ENCODE data around the gene HPSE2.

Gene HPSE2

GRCh38 chr10:98617906-98618520, 617.6 kb downstream of the HPSE2 start:
- no peak for TF ChIP-seq CREB1 (IDR thresholded peaks at IDR 0.05; ENCODE audit: low read depth)
- no peak for TF ChIP-seq EGR1 (IDR thresholded peaks at IDR 0.05)
- no peak for TF ChIP-seq YY1 (IDR thresholded peaks at IDR 0.05; ENCODE audit: low read depth)
- TF ChIP-seq USF1 (IDR thresholded peaks at IDR 0.05): no peak

DNA sequence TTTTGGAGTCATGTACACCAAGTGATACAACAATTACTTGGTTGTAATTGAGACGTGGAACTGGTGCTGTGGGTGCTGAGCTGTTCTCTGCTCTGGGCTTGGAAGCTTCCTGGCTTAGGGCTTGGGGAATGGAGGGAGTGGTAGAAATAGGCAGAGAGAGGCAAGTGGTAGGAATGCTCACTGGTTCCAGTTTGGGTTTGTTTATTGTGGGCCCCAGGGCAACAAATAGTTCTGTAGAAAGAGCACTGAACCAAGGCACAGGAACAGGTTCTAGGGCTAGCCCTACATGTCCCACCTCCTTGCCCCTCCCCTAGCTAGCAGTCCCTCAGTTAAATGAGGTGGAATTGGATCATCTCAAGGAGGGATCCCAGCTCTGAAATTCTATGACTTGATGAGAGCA, 622.2 kb downstream of the HPSE2 start:
- no peak for TF ChIP-seq TEAD4 (IDR thresholded peaks at IDR 0.05)

- no peak for TF ChIP-seq EGR1 (IDR thresholded peaks at IDR 0.05)
- no peak for TF ChIP-seq TAF1 (IDR thresholded peaks at IDR 0.05; ENCODE audit: low read depth)
- TF ChIP-seq FOXM1 (IDR thresholded peaks at IDR 0.05; ENCODE audit: borderline replicate concordance, low read depth): no peak
- TF ChIP-seq YY1 (IDR thresholded peaks at IDR 0.05; ENCODE audit: low read depth): no peak
Observed at GRCh38 chr10:98611436-98611835, 624.2 kb downstream of the HPSE2 start.

DNA sequence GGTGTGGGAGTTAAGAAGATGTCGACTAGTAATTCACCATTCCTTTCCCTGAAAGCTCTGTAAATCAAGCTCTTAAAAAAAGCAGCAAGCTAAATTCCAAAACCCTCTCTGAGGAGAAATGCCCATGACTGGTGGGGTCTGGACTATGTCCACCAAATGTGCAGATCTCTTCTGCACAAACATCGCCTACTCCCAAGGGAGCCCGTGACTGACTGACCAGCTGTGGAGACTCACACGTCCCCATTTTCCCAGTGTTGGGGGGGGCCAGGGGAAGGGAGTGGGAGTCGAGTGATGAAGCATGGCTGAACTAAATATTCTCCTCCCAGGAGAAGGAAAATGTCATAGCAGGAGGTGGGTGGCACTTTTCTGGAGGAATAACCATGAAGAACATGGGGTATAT, 624.8 kb downstream of the HPSE2 start:
- no peak for TF ChIP-seq FOXM1 (IDR thresholded peaks at IDR 0.05; ENCODE audit: borderline replicate concordance, low read depth)
- TF ChIP-seq EP300 (IDR thresholded peaks at IDR 0.05; ENCODE audit: borderline replicate concordance): no peak
- TF ChIP-seq NFIC (IDR thresholded peaks at IDR 0.05): no peak
- no peak for TF ChIP-seq USF1 (IDR thresholded peaks at IDR 0.05)
- no peak for TF ChIP-seq TAF1 (IDR thresholded peaks at IDR 0.05; ENCODE audit: low read depth)
- TF ChIP-seq CREB1 (IDR thresholded peaks at IDR 0.05; ENCODE audit: low read depth): no peak
- no peak for TF ChIP-seq REST (IDR thresholded peaks at IDR 0.05; ENCODE audit: low read depth)
- TF ChIP-seq RAD21 (IDR thresholded peaks at IDR 0.05; ENCODE audit: low read depth): no peak
- no peak for TF ChIP-seq TCF12 (IDR thresholded peaks at IDR 0.05; ENCODE audit: low read depth)
- no peak for TF ChIP-seq MAX (IDR thresholded peaks at IDR 0.05)
- no peak for TF ChIP-seq EGR1 (IDR thresholded peaks at IDR 0.05)
- no peak for TF ChIP-seq ZBTB7A (IDR thresholded peaks at IDR 0.05; ENCODE audit: low read depth)
- TF ChIP-seq YY1 (IDR thresholded peaks at IDR 0.05; ENCODE audit: low read depth): no peak
- TF ChIP-seq CEBPB (IDR thresholded peaks at IDR 0.05): no peak
- no peak for TF ChIP-seq TEAD4 (IDR thresholded peaks at IDR 0.05)

DNA sequence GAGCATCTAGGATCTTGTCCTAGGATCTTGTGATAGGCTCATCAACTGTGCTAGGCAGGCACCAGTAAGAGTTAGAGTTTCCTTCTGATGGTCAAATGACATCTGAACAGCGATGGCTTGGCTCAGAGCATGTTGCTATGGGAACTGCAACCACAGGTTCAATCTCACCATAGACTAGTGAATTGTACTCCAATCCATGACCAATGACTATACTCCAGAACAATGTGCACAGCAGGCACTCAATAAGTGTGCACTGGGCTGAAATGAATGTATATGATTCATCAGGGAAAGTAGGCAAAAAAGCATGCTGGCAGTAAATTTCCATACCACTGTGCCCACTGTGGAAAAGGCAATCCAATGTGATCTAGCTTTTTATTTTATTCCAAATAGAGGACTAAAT, 625.4 kb downstream of the HPSE2 start:
- no peak for TF ChIP-seq CEBPB (IDR thresholded peaks at IDR 0.05)

- no peak for TF ChIP-seq TCF12 (IDR thresholded peaks at IDR 0.05; ENCODE audit: low read depth)
- TF ChIP-seq YY1 (IDR thresholded peaks at IDR 0.05; ENCODE audit: low read depth): no peak
- TF ChIP-seq ZBTB7A (IDR thresholded peaks at IDR 0.05; ENCODE audit: low read depth): no peak
- TF ChIP-seq REST (IDR thresholded peaks at IDR 0.05; ENCODE audit: low read depth): no peak
- TF ChIP-seq CREB1 (IDR thresholded peaks at IDR 0.05; ENCODE audit: low read depth): no peak
- no peak for TF ChIP-seq CEBPB (IDR thresholded peaks at IDR 0.05)
- no peak for TF ChIP-seq TEAD4 (IDR thresholded peaks at IDR 0.05)
Observed at GRCh38 chr10:98609265-98609664, 626.4 kb downstream of the HPSE2 start.

DNA sequence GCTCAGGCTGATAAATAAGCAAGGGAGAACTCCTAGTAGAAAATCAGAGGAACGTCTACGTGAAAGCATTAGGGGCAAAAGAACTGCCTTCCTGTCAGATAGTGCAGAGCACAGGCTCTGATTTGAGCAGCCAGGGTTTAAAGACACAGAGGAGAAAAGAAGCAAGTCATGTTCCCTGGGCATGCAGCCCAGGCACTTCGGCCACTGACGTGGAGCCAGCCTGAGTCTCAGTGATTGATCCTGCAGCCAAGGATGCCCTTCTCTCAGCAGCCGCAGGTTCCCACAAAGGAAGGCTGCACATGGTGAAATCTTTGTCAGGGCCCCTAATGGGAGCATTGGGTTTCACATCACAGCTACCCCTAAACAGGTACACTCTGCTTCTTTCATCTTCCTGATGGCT, 627.2 kb downstream of the HPSE2 start:
- TF ChIP-seq TCF12 (IDR thresholded peaks at IDR 0.05; ENCODE audit: low read depth) (no peak), CEBPB (IDR thresholded peaks at IDR 0.05) (no peak), RAD21 (IDR thresholded peaks at IDR 0.05; ENCODE audit: low read depth) (no peak), EP300 (IDR thresholded peaks at IDR 0.05; ENCODE audit: borderline replicate concordance) (no peak), TAF1 (IDR thresholded peaks at IDR 0.05; ENCODE audit: low read depth) (no peak), YY1 (IDR thresholded peaks at IDR 0.05; ENCODE audit: low read depth) (no peak), EGR1 (IDR thresholded peaks at IDR 0.05) (no peak), FOXM1 (IDR thresholded peaks at IDR 0.05; ENCODE audit: borderline replicate concordance, low read depth) (no peak), MAX (IDR thresholded peaks at IDR 0.05) (no peak), REST (IDR thresholded peaks at IDR 0.05; ENCODE audit: low read depth) (no peak), NFIC (IDR thresholded peaks at IDR 0.05) (no peak), USF1 (IDR thresholded peaks at IDR 0.05) (no peak)
